WTC11 (cell line): ENCODE measurements around the gene GLS. TPM values are rescaled to one million over a fixed set of nuclear protein-coding genes. Genes with fewer than 3 reads are reported as not detected.

Source experiments
- ATAC-seq: fragments of 200-7000 bp; cut with Tn5 transposase; 2 replicates; pipeline ENCODE4 v1.10.0; 2021; ENCODE audit warnings: mild to moderate bottlenecking, moderate library complexity
- CTCF ChIA-PET: fragments of 300-600 bp; sonication (Branson Sonifier 250); formaldehyde crosslinking; loops from one replicate; lab custom pipeline; 2021; ENCODE audit warnings: antibody characterized with exemption; lab: Charles Lee
- POLR2A ChIA-PET: fragments of 350-600 bp; sonication (Branson Sonifier 250); formaldehyde crosslinking; loops from one replicate; lab custom pipeline; 2021; ENCODE audit warnings: antibody characterized with exemption; lab: Charles Lee
- DNase-seq: peaks from one replicate; pipeline ENCODE4 v3.0.0; 2021; ENCODE audit warnings: low spot score
- H3K27ac Mint-ChIP-seq: 2 replicates; pipeline ENCODE4 v1.8.0; 2021; ENCODE audit warnings: mixed read lengths
- H3K27me3 Mint-ChIP-seq: 2 replicates; pipeline ENCODE4 v1.8.0; 2021; ENCODE audit warnings: low read depth, mild to moderate bottlenecking, moderate library complexity, mixed read lengths
- H3K36me3 Mint-ChIP-seq: 2 replicates; pipeline ENCODE4 v1.8.0; 2021; ENCODE audit warnings: mixed read lengths
- H3K4me1 Mint-ChIP-seq: 2 replicates; pipeline ENCODE4 v1.8.0; 2022; ENCODE audit warnings: mixed read lengths
- H3K4me3 Mint-ChIP-seq: 2 replicates; pipeline ENCODE4 v1.8.0; 2021; ENCODE audit warnings: mild to moderate bottlenecking, moderate library complexity, mixed read lengths
- H3K9me3 Mint-ChIP-seq: 2 replicates; pipeline ENCODE4 v1.8.0; 2021; ENCODE audit warnings: mixed read lengths
- CREB1 ChIP-seq: sonication (generic); formaldehyde crosslinking; IDR thresholded peaks from 2 replicates; pipeline ENCODE4 v1.8.0; 2023; ENCODE audit warnings: mild to moderate bottlenecking, missing genetic modification reagents
- CREM ChIP-seq: sonication (generic); formaldehyde crosslinking; IDR thresholded peaks from 2 replicates; pipeline ENCODE4 v1.8.1; 2022; ENCODE audit warnings: mild to moderate bottlenecking, missing genetic modification reagents, moderate library complexity
- E2F4 ChIP-seq: sonication (generic); formaldehyde crosslinking; IDR thresholded peaks from 2 replicates; pipeline ENCODE4 v1.8.1; 2022; ENCODE audit warnings: low read depth, mild to moderate bottlenecking, moderate library complexity, missing genetic modification reagents, borderline replicate concordance
- E2F5 ChIP-seq: sonication (generic); formaldehyde crosslinking; IDR thresholded peaks from 2 replicates; pipeline ENCODE4 v1.8.1; 2022; ENCODE audit warnings: mild to moderate bottlenecking, moderate library complexity, missing genetic modification reagents
- ELF4 ChIP-seq: sonication (generic); formaldehyde crosslinking; IDR thresholded peaks from 2 replicates; pipeline ENCODE4 v1.8.1; 2022; ENCODE audit warnings: low read depth, mild to moderate bottlenecking, moderate library complexity, missing genetic modification reagents
- ETV6 ChIP-seq: sonication (generic); formaldehyde crosslinking; IDR thresholded peaks from 2 replicates; pipeline ENCODE4 v1.8.1; 2022; ENCODE audit warnings: mild to moderate bottlenecking, missing genetic modification reagents
- FOXP1 ChIP-seq: sonication (generic); formaldehyde crosslinking; IDR thresholded peaks from 2 replicates; pipeline ENCODE4 v1.8.0; 2022; ENCODE audit warnings: missing genetic modification reagents, mild to moderate bottlenecking, moderate library complexity, borderline replicate concordance
- GABPB1 ChIP-seq: sonication (generic); formaldehyde crosslinking; IDR thresholded peaks from 2 replicates; pipeline ENCODE4 v1.8.1; 2023; ENCODE audit warnings: mild to moderate bottlenecking, missing genetic modification reagents
- MLX ChIP-seq: sonication (generic); formaldehyde crosslinking; IDR thresholded peaks from 2 replicates; pipeline ENCODE4 v1.8.1; 2023; ENCODE audit warnings: mild to moderate bottlenecking, missing genetic modification reagents, moderate library complexity
- MYBL2 ChIP-seq: sonication (generic); formaldehyde crosslinking; IDR thresholded peaks from 2 replicates; pipeline ENCODE4 v1.8.1; 2023; ENCODE audit warnings: mild to moderate bottlenecking, moderate library complexity, missing genetic modification reagents
- NFATC4 ChIP-seq: fragments of 250-450 bp; sonication (Bioruptor Pico); IDR thresholded peaks from 2 replicates; pipeline ENCODE4 v1.9.0; 2021; ENCODE audit warnings: mild to moderate bottlenecking
- NFE2L1 ChIP-seq: sonication (generic); formaldehyde crosslinking; IDR thresholded peaks from 2 replicates; pipeline ENCODE4 v1.8.1; 2023; ENCODE audit warnings: missing genetic modification reagents
- PRDM15 ChIP-seq: sonication (generic); formaldehyde crosslinking; IDR thresholded peaks from 2 replicates; pipeline ENCODE4 v1.8.0; 2022; ENCODE audit warnings: missing genetic modification reagents
- PREB ChIP-seq: sonication (generic); formaldehyde crosslinking; IDR thresholded peaks from 2 replicates; pipeline ENCODE4 v1.8.1; 2022; ENCODE audit warnings: mild to moderate bottlenecking, missing genetic modification reagents, moderate library complexity, borderline replicate concordance
- SMAD4 ChIP-seq: sonication (generic); formaldehyde crosslinking; IDR thresholded peaks from 2 replicates; pipeline ENCODE4 v1.8.0; 2022; ENCODE audit warnings: mild to moderate bottlenecking, missing genetic modification reagents
- SP1 ChIP-seq: sonication (generic); formaldehyde crosslinking; conservative IDR thresholded peaks from 2 replicates; pipeline ENCODE4 v1.8.1; 2022; ENCODE audit warnings: missing genetic modification reagents
- TCF7 ChIP-seq: sonication (generic); formaldehyde crosslinking; IDR thresholded peaks from 2 replicates; pipeline ENCODE4 v1.8.0; 2022; ENCODE audit warnings: mild to moderate bottlenecking, low read depth, missing genetic modification reagents, moderate library complexity
- TP53 ChIP-seq: sonication (generic); formaldehyde crosslinking; IDR thresholded peaks from 2 replicates; pipeline ENCODE4 v1.8.1; 2023; ENCODE audit warnings: mild to moderate bottlenecking, missing genetic modification reagents
- ZNF121 ChIP-seq: sonication (generic); formaldehyde crosslinking; IDR thresholded peaks from 2 replicates; pipeline ENCODE4 v1.8.0; 2023; ENCODE audit warnings: missing genetic modification reagents
- ZNF232 ChIP-seq: sonication (generic); formaldehyde crosslinking; IDR thresholded peaks from 2 replicates; pipeline ENCODE4 v1.8.0; 2022; ENCODE audit warnings: mild to moderate bottlenecking, missing genetic modification reagents
- ZNF317 ChIP-seq: sonication (generic); formaldehyde crosslinking; IDR thresholded peaks from 2 replicates; pipeline ENCODE4 v1.8.1; 2023; ENCODE audit warnings: low read depth, mild to moderate bottlenecking, moderate library complexity, missing genetic modification reagents, borderline replicate concordance
- ZSCAN18 ChIP-seq: fragments of 250-450 bp; sonication (Bioruptor Pico); IDR thresholded peaks from 2 replicates; pipeline ENCODE4 v2.1.2; 2022; ENCODE audit warnings: mild to moderate bottlenecking, moderate library complexity
- total RNA-seq: library from RNA; stranded (reverse); gene quantifications from 3 replicates; pipeline ENCODE4 v1.2.3, GENCODE V29; 2021

Gene GLS
- total RNA-seq, 1 experiment from 2014 or later: 115 TPM

- POLR2A ChIA-PET: no interaction called here
Measured at GRCh38 chr2:190999949-191000665, 119.5 kb downstream of the GLS start.

GRCh38 chr2:191001032-191001431 lies 120.4 kb downstream of the GLS start:
- no peaks in the 10 kb centered on the region for H3K9me3 Mint-ChIP-seq
- no peaks in the 10 kb centered on the region for H3K4me1 Mint-ChIP-seq
- DNase-seq (no peak), ATAC-seq (no peak)
- peaks cover 80% of the 10 kb centered on the region for H3K36me3 Mint-ChIP-seq
- H3K27ac Mint-ChIP-seq: no peak overlapping the region
- no peak overlapping the region for H3K4me3 Mint-ChIP-seq
- no peak for TF ChIP-seq SMAD4
- no peak for TF ChIP-seq NFE2L1 (CRISPR knock-in tag)
- no peak for TF ChIP-seq ELF4 (CRISPR knock-in tag)
- TF ChIP-seq MYBL2 (CRISPR knock-in tag): no peak
- TF ChIP-seq CREB1: no peak
- no peak for TF ChIP-seq E2F4 (CRISPR knock-in tag)
- TF ChIP-seq PREB (CRISPR knock-in tag): no peak
- TF ChIP-seq TCF7 (CRISPR knock-in tag): no peak
- no peak for TF ChIP-seq ZNF317 (CRISPR knock-in tag)
- no peak for TF ChIP-seq ETV6 (CRISPR knock-in tag)
- CTCF ChIA-PET: no interaction called here
- POLR2A ChIA-PET: no interaction called here
- H3K27me3 Mint-ChIP-seq: no peaks in the 10 kb centered on the region

More at GRCh38 chr2:190999949-191000665, 119.5 kb downstream of the GLS start:
- no peaks in the 10 kb centered on the region for H3K4me1 Mint-ChIP-seq
- H3K4me3 Mint-ChIP-seq: no peak overlapping the region
- no peak for TF ChIP-seq ZNF121 (CRISPR knock-in tag)
- no peak for TF ChIP-seq TP53 (CRISPR knock-in tag)
- DNase-seq (no peak), ATAC-seq (no peak)
- H3K9me3 Mint-ChIP-seq: no peaks in the 10 kb centered on the region
- H3K27ac Mint-ChIP-seq: no peak overlapping the region
- CTCF ChIA-PET: no interaction called here
- H3K36me3 Mint-ChIP-seq: peaks cover 85% of the 10 kb centered on the region
- H3K27me3 Mint-ChIP-seq: no peaks in the 10 kb centered on the region

GRCh38 chr2:191001624-191002023 lies 121.0 kb downstream of the GLS start:
- Mint-ChIP-seq H3K36me3 (peaks cover 79% of the 10 kb centered on the region), H3K27me3 (no peaks in the 10 kb centered on the region), H3K4me1 (no peaks in the 10 kb centered on the region), H3K4me3 (no peak overlapping the region), H3K27ac (no peak overlapping the region), H3K9me3 (no peaks in the 10 kb centered on the region)
- DNase-seq (no peak), ATAC-seq (no peak)
- POLR2A ChIA-PET: no interaction called here
- CTCF ChIA-PET: no interaction called here
- TF ChIP-seq MLX (CRISPR knock-in tag) (no peak), SP1 (CRISPR knock-in tag) (no peak), NFATC4 (CRISPR knock-in tag) (no peak), FOXP1 (no peak), ZSCAN18 (CRISPR knock-in tag) (no peak), CREM (CRISPR knock-in tag) (no peak), ZNF232 (CRISPR knock-in tag) (no peak), PREB (CRISPR knock-in tag) (no peak), E2F5 (CRISPR knock-in tag) (no peak), GABPB1 (CRISPR knock-in tag) (no peak), PRDM15 (no peak)
